Pancreas (tissue), 10 donors: ENCODE data around the gene EMX1. TPM values are rescaled to one million over a fixed set of nuclear protein-coding genes. Genes with fewer than 3 reads are reported as not detected.

Source experiments
- ATAC-seq, 4 donors: fragments of 200-7000 bp; cut with Tn5 transposase; one replicate each; pipeline versions ENCODE4 v1.8.0 to v1.9.1; 2020; ENCODE audit warnings: mild to moderate bottlenecking in 4 of 4, moderate library complexity in 4 of 4
- DNase-seq, 6 donors: peaks; one replicate each; pipeline ENCODE4 v3.0.0-alpha.2; 2020
- FAIRE-seq: peaks from 2 replicates; lab custom pipeline; 2012; peaks lifted over from hg19 to GRCh38; lab: Jason Lieb, UNC
- H3K27ac ChIP-seq, 4 donors: fragments of 200-600 bp; sonication (generic); 1 replicate in 3 of 4; 2 replicates in 1 of 4; pipeline versions ENCODE4 v1.5.0 to v1.8.0; 2020
- H3K27me3 ChIP-seq, 4 donors: fragments of 200-600 bp; one replicate each; pipeline ENCODE4 v1.8.0; 2021
- H3K36me3 ChIP-seq, 3 donors: fragments of 200-600 bp; sonication (generic) in 1 of 3; one replicate each; pipeline versions ENCODE4 v1.5.0 to v1.8.0; 2020 to 2021
- H3K4me1 ChIP-seq, 3 donors: fragments of 200-600 bp; one replicate each; pipeline ENCODE4 v1.8.0; 2021
- H3K4me3 ChIP-seq, 4 donors: fragments of 200-600 bp; sonication (generic) in 2 of 4; one replicate each; pipeline versions ENCODE4 v1.5.0 to v1.8.0; 2020 to 2021
- H3K9me3 ChIP-seq, 4 donors: fragments of 200-600 bp; one replicate each; pipeline ENCODE4 v1.8.0; 2021
- WGBS, 2 donors: extraction: QIAGEN DNeasy Blood & Tissue Kit; methylation state at CpG; one replicate each; pipeline ENCODE4 v1.1.7; 2013; 5-methylcytosine and 5-hydroxymethylcytosine counted together
- intact Hi-C, 3 donors: fragments of 100-400 bp; cut with DNase I; formaldehyde crosslinking; loops; one replicate each; pipeline versions ENCODE4 v1.11.1 to v1.14.2; 2022
- polyA plus RNA-seq, 2 donors: library from polyadenylated mRNA; stranded (reverse); fragments of 200-250 nt; gene quantifications; one replicate each; pipeline ENCODE4 v1.2.3, GENCODE V29; 2013
- total RNA-seq, 6 donors: library from RNA; stranded (reverse); fragmentation: NEBNext Ultra II Directional in 4 of 6; extraction: Animal tissue kit (Norgen Biotek cat#: 25700) in 4 of 6; gene quantifications; one replicate each; pipeline versions ENCODE4 v1.2.1 to v1.2.4, GENCODE V29; 2021 to 2023
- TF ChIP-seq, protein P1 (sequence below), 4 donors: fragments of 200-600 bp; sonication (generic) in 3 of 4; IDR thresholded peaks; one replicate each; pipeline versions ENCODE4 v1.5.0 to v1.8.0; 2021; ENCODE audit warnings: antibody characterized with exemption in 4 of 4
- donor health status: healthy with polysubstance abuse.
- donor health status: DM: no; HTN: no; CAD: no; lungs with moderate emphysema.
- donor health status: DM: no; HTN: no; CAD: no.
- donor health status: control.
- donor health status: control.
- donor health status: Bipolar disorder and iron deficiency.
- donor health status: DM: yes; HTN: yes; CAD: no.
- donor health status: DM: no; HTN: no; CAD: no.
- donor health status: DM: no; HTN: no; CAD: no.
- donor health status: DM: yes; HTN: yes; CAD: no.

EMX1 gene
- total and polyA plus RNA-seq, 8 donors: 0.13 to 0.37 (median 0.28) TPM; not detected in 1

DNA sequence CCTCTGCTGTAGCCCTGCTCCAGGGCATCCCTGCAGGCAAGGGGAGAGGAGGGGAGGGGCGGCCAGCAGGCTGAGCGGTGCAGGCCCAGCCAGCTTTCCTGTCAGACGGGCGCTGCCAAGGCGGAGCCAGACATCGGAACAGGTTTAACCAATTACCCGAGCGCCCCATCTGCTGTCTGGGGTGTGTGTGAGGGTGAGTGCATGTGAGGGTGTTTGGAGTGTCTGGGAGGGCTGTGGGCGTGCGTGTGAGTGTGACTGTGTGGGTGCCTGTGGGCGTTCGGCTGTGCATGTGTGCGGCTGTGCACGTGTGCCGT, 20.0 kb downstream of the EMX1 start:
- 55 to 62% methylated on average over 15 of the region's 15 CpGs for WGBS, 2 donors
- no peaks in the 10 kb centered on the region for H3K9me3 ChIP-seq
- DNase-seq: no peak
- no peak for FAIRE-seq
- intact Hi-C loops: no loop called here
- ATAC-seq: no peak
- H3K4me1 ChIP-seq: no peaks in the 10 kb centered on the region
- no peak overlapping the region for H3K4me3 ChIP-seq
- H3K27me3 ChIP-seq: no peaks in the 10 kb centered on the region
- TF ChIP-seq, protein P1, sequence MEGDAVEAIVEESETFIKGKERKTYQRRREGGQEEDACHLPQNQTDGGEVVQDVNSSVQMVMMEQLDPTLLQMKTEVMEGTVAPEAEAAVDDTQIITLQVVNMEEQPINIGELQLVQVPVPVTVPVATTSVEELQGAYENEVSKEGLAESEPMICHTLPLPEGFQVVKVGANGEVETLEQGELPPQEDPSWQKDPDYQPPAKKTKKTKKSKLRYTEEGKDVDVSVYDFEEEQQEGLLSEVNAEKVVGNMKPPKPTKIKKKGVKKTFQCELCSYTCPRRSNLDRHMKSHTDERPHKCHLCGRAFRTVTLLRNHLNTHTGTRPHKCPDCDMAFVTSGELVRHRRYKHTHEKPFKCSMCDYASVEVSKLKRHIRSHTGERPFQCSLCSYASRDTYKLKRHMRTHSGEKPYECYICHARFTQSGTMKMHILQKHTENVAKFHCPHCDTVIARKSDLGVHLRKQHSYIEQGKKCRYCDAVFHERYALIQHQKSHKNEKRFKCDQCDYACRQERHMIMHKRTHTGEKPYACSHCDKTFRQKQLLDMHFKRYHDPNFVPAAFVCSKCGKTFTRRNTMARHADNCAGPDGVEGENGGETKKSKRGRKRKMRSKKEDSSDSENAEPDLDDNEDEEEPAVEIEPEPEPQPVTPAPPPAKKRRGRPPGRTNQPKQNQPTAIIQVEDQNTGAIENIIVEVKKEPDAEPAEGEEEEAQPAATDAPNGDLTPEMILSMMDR (IDR thresholded peaks at IDR 0.05): no peak
- H3K27ac ChIP-seq: no peak overlapping the region
- H3K36me3 ChIP-seq: no peaks in the 10 kb centered on the region

DNA sequence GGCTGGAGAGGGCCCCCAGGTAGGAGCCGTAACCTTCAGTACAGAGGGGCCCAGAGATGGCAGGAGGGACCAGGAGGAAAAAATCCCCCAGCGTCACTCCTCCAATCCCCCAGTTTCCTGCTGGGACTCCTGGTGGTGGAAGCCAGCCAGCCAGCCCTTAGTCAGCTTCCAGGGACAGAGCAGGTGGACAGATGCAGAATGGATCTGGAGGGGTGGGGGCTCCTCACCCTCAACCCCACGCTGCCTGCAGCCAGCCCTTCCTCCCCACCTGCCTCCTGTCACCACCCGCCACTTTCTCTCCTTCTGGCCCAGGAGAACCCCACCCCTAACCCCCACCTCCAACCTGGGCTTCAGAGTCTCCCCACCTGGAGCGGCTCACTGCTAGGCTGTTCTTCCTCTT, 21.1 kb downstream of the EMX1 start:
- Histone ChIP-seq H3K4me3 (no peak overlapping the region), H3K36me3 (no peaks in the 10 kb centered on the region), H3K4me1 (no peaks in the 10 kb centered on the region), H3K27me3 (no peaks in the 10 kb centered on the region), H3K9me3 (no peaks in the 10 kb centered on the region), H3K27ac (no peak overlapping the region)
- intact Hi-C loops: no loop called here
- TF ChIP-seq, protein P1 (IDR thresholded peaks at IDR 0.05): no peak
- peak in 1 of 6 donors; percentile 30 for DNase-seq
- 48 to 79% methylated on average over 4 to 5 of the region's 5 CpGs for WGBS, 2 donors
- no peak for ATAC-seq
- FAIRE-seq: no peak

DNA sequence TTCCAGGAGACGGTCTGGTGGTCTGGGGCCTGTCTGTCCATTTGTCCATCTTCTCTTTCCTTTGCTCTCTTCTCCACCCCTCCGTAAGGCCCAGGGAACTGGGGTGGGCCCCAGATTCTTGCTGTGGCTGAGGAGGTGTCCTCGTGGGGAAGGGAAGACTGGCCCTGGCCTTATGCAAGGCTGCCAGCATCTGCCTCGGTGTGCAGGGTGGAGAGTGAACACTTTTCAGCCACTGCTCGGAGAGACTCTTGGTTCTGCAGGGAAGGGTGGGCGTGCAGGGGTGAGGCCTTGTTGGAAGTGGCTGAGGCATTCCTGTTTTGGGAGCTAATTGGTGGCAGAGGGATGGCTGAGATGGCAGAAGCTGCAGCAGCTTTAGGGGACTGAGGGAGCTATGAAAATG, 23.0 kb downstream of the EMX1 start:
- DNase-seq: peak in 1 of 6 donors; percentile 26

DNA sequence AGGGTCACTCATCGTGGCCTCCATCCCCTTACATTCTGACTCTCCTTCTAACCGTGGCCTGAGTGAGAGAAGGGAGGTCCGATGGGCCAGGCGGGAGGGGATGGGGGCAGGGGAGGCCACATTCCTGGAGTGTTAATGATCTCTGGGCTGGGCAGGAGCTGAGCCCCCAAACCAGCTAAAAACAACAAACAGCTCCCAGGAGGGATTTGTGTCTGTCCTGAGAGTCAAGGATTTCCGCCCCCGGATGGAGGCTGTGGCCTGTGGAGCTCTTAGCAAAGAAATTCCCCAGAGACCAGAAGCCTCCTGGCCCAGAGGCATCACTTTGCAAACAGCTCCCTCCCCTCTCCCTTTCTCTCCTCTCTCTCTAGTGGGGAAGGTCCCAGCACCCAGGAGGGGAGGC, 23.5 kb downstream of the EMX1 start:
- FAIRE-seq (no peak), DNase-seq (peak in 1 of 6 donors; percentile 22), ATAC-seq (no peak)
- Histone ChIP-seq H3K4me3 (no peak overlapping the region), H3K4me1 (no peaks in the 10 kb centered on the region), H3K36me3 (no peaks in the 10 kb centered on the region), H3K27ac (no peak overlapping the region), H3K27me3 (no peaks in the 10 kb centered on the region), H3K9me3 (no peaks in the 10 kb centered on the region)
- 81 to 86% methylated on average over 6 of the region's 6 CpGs for WGBS, 2 donors
- intact Hi-C loops: no loop called here
- TF ChIP-seq, protein P1 (IDR thresholded peaks at IDR 0.05): no peak

More for the DNA sequence above, 23.0 kb downstream of the EMX1 start:
- H3K27ac ChIP-seq: no peak overlapping the region
- no peak for ATAC-seq
- intact Hi-C loops: no loop called here
- no peaks in the 10 kb centered on the region for H3K36me3 ChIP-seq
- no peak for FAIRE-seq
- no peak overlapping the region for H3K4me3 ChIP-seq
- H3K9me3 ChIP-seq: no peaks in the 10 kb centered on the region
- TF ChIP-seq, protein P1 (IDR thresholded peaks at IDR 0.05): no peak
- 80 to 82% methylated on average over 6 of the region's 6 CpGs for WGBS, 2 donors
- no peaks in the 10 kb centered on the region for H3K4me1 ChIP-seq
- H3K27me3 ChIP-seq: no peaks in the 10 kb centered on the region

DNA sequence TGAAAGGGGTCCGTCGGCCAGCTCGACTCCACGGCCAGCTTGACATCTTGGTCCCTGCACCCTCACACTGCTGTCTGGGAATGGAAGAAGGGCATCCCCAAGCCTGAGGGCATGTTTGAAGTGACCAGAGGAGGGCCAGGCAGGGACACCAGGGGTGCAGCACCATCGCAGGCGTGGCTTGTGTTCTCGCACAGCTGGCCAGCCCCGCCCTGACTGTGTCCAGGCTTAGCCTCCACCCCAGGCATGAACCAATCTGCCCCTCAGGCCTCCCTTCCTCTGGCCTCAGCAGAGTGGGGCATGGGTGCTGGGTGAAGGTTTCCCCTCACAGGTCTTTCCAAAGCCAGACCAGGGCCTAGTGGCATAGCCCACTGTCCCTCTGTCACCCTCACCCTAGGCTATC, 25.0 kb downstream of the EMX1 start:
- TF ChIP-seq, protein P1 (IDR thresholded peaks at IDR 0.05): no peak
- FAIRE-seq (no peak), DNase-seq (peak in 1 of 6 donors; percentile 48), ATAC-seq (no peak)
- WGBS, 2 donors: 93 to 95% methylated on average over 8 of the region's 8 CpGs
- H3K36me3 ChIP-seq: no peaks in the 10 kb centered on the region
- H3K27me3 ChIP-seq: no peaks in the 10 kb centered on the region
- no peak overlapping the region for H3K4me3 ChIP-seq
- intact Hi-C loops: no loop called here
- no peak overlapping the region for H3K27ac ChIP-seq
- H3K9me3 ChIP-seq: no peaks in the 10 kb centered on the region
- no peaks in the 10 kb centered on the region for H3K4me1 ChIP-seq
